GM19328 (cell line): ENCODE data around the gene LRRK1.

ENCODE experiments used
- ATAC-seq: cut with Tn5 transposase; IDR thresholded peaks from one replicate; pipeline ENCODE4 v1.9.1; 2021; ENCODE audit warnings: mild to moderate bottlenecking, moderate library complexity; ENCODE audit not compliant: unreplicated experiment

The LRRK1 gene

DNA sequence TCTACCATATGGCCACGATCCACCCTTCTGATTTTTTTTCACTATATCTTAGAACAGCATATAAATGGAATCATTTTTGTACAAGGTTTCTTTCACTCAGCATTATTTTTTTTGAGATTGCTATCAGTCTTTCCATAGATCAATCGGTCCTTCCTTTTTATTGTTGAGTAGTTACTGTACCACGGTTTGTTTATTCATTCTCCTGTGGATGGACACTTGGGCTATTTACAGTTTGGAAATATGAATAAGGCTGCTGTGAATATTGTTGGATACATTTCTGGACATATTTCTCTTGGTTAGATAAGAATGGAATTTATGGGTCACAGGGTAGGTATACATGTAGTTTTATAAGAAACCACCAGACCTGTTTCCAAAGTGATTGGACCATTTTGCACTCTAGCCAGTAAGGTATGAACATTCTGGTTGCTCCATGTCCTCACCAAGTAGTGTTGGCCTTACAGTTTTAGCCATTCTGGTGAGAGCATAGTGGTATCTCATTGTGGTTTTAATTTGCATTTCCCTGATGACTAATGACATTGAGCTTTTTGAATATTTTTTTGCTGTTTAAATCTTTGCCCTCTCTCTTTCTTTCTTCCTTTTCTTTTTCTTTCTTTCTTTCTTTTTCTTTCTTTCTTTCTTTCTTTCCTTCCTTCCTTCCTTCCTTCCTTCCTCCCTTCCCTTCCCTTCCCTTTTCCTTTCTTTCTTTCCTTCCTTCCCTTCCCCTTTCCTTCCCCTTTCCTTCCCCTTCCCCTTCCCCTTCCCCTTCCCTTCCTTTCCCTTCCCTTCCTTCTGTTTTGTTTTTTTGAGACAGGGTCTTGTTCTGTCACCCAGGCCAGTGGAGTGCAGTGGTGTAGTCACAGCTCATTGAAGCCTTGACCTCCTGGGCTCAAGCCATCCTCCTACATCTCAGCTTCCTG lies 49.2 kb downstream of the LRRK1 start:
- ATAC-seq = peak; percentile 51

DNA sequence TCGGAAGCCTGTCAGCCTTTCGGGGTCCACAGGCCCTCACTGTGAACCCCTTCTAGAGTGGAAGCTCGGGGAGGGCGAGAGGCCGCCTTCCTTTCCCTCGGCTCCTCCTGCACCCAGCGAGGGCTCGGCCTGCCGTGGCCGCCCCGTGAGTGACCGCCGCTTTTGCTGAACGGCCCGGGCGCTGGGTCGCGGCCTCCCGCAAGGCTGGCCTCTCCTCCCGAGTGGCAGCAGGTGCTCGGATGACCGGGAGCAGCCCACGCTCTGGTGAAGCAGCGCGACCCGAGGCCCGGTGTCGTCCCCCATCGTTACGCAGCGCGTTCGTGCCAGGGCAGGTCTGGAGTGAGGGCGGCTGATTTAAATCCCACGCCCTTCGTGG lies 53.8 kb downstream of the LRRK1 start:
- no peak for ATAC-seq

DNA sequence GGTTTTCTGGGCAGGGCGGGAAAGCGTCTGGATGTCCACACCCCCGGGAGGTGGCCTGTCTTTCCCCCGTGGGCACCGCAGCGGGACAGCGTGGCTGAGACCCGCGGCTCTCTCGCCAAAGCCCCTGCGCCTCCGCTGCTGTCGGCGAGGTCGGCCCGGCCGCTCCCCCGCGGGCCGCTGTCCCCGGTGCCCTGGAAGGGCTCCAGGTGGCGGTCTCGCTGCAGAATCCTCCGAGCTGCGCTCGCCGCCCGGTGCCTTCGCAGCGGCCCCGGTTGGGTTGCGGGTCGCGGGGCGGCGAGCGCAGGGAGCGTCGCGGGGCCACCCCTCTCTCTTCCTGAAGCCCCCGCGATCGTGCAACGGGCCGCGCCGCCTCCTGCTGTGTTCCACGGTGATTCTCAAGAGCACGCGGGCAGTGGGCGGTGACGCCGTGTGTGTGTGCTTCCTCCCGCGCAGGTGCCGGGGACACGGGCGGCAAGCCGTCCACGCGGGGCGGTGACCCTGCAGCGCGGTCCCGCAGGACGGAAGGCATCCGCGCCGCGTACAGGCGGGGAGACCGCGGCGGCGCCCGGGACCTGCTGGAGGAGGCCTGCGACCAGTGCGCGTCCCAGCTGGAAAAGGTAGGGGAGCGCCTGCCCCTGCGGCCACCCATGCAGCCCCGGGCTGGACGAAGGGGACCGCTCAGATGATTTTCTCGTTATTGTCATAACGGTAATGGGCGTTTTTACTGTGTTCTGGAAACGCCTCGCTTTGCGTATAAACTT lies 54.4 kb downstream of the LRRK1 start:
- ATAC-seq = no peak

DNA sequence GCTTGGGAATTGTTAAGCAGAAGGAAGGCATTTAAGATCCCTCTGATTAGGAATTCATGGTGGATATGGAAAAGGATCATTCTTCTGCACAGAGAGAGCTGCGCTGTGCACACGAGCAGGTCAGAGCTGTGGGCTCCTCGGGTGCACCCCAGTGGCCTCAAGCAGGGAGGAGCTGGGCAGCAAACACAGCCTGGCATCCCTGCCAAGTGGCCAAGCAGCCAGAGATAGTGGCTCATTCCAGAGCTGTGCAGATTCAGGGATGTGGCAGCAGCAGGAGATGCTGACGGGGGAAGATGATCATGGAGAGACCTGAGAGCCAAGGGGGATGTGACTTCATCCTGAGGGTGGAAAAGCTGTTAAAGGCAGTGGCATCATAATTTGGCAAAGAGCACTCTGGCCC lies 55.9 kb downstream of the LRRK1 start:
- no peak for ATAC-seq

DNA sequence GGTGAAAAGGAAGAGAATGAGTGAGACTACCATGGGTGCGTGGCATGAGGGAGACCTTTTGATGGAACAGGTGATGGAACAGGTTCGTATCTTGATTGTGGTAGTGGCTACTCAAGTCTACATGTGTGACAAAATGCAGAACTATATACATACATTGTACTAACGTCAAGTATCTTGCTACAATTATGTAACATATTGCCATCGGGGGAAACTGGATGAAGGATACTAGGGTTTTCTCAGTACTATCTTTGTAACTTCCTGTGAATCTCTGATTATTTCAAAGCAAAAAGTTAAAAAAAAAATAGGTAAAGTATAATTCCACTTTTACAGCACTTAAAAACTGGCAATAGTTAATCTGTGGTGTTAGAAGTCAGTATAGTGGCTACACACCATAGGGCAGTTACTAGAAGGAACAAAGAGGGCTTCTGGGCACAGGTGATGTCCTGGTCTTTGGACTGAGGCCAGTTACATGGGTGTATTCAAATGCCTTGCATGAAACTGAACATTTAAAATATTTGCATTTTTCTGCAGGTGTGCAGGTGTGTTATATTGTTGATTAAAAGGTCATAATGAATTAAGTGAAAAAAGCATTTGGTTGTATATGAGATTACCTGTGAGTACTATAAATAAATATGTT lies 61.4 kb downstream of the LRRK1 start:
- no peak for ATAC-seq

DNA sequence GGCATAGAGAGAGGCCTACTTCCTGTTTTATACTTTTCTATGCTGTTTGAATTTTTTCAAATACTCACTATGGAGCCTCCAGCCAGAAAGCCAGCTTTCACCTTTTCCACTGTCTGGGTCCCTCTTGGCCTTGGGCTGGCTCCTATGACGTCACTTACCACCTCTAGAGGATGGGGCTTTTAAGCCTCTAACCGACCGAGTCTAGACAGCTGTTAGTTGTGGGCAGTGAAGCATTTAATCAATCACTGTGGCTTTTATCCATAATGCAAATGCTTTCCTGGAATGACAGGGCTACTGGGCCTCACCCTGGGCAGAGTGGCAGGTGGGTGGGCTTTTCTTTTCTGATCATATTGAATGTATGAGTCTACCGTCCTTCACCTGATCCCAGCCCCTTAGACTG lies 61.9 kb downstream of the LRRK1 start:
- no peak for ATAC-seq

DNA sequence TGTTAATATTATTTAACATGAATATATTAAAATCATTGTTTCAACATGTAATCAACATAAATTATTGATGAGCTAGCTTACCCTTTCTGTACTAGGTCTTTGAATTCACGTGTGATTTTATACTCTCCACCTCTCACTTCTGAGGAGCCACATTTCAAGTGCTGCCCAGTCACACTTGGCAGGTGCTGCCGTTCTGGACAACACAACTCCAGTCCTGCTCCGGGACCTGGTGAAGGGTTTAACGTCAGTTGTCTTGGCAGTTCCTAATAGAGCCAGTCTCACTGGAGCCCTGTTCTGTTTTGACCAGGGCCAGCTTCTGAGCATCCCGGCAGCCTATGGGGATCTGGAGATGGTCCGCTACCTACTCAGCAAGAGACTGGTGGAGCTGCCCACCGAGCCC lies 64.1 kb downstream of the LRRK1 start:
- no peak for ATAC-seq

DNA sequence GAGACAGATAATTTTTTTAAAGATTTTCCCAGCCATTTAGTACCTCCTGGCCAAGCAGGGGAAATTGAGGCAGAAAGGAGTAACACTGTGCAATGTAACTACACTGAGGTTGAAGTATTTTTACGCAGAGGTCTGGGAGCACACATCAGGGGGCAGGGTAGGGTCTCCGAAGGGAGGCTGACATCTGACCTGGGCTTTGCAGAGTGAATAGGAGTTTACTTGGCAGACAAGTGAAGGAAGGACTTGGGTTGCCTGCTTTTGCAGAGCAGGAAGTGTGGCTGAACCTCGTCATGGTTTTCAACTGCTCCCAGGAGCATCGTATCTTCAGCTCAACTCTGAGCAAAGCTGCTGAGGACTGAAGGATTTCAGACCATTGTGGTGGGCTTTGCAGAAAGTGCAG lies 66.2 kb downstream of the LRRK1 start:
- ATAC-seq = no peak

DNA sequence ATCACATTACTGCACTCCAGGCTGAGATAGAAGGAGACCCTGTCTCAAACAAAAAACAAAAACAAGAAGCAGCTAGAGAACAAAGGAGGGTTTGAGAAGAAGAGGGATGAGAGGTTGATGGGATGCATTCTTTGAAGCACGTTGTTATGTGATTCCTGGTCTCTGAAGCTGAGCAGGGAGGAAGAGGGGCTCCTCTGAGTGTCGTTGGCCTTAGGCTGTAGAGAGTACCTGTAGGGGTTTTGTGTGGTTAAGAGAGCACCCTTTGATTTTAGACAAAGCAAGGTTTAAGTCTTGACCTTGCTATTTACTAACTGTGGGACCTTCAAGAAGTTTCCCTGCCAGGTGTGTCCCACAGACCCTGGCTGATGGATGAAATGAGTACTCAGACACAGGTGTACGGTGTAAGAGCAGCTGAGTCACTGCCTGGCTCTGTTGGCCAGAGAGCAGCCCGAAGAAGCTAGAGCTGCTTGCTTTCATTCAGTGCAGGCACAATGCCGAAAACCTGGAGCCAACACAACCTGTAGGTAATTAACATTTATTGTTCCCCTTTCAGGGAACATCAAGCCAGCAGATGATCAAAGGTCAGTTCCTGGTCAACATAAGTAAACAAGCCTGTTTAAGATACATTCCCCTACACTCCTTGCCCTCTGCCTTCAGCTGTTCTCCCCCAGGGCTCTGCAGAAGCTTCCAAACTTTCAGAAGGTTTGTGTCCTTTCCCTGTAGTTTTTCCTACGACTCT lies 67.2 kb downstream of the LRRK1 start:
- no peak for ATAC-seq

DNA sequence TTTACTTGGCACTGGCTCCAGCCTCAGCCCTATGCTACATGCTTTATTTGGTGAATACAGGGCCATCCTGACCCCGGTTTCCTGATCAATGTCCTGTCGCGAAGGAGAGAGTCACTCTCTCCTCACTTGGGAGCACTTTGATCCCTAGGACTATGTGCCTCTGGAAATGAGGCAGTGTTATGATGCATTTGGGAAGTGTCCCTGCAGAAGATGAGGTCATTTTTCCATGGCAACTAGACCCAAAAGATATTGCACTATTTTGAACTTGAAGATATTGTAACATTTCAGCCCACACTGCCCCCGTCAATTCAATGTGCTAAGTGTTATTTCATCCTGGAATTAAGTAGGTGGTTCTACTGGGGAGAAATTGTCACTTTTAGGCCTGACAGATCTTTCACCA lies 68.0 kb downstream of the LRRK1 start:
- ATAC-seq = no peak

DNA sequence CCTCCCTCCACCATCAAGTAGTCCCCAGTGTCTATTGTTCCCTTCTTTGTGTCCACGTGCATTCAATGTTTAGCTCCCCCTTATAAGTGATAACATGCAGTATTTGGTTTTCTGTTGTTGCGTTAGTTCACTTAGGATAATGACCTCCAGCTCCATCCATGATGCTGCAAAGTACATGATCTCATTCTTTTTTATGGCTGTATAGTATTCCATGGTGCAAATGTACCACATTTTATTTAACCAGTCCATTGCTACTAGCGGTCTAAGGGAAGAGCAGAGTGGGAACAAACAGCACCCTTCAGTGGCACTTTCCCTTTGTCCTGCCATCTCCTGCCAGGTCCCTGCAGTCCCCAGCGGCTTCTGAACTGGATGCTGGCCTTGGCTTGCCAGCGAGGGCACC lies 69.1 kb downstream of the LRRK1 start:
- no peak for ATAC-seq

DNA sequence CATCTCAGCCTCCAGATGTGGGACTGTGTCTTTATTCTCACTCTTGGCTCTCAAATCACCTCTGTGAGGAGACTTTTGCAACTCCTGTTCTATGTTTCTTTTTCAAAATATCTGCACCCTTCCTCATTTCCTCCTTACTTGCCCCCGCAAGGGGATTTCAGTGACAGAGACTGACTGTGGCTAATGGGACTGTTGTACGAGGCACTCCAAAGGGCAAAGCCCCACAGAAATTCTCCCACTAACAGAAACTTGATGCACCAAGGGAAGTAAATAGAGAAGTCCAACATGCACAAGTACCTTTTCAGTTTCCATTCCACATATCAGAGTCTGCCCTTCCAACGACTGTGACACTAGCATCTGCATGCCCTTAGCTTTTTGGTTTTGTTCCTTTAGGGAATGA lies 69.7 kb downstream of the LRRK1 start:
- no peak for ATAC-seq

DNA sequence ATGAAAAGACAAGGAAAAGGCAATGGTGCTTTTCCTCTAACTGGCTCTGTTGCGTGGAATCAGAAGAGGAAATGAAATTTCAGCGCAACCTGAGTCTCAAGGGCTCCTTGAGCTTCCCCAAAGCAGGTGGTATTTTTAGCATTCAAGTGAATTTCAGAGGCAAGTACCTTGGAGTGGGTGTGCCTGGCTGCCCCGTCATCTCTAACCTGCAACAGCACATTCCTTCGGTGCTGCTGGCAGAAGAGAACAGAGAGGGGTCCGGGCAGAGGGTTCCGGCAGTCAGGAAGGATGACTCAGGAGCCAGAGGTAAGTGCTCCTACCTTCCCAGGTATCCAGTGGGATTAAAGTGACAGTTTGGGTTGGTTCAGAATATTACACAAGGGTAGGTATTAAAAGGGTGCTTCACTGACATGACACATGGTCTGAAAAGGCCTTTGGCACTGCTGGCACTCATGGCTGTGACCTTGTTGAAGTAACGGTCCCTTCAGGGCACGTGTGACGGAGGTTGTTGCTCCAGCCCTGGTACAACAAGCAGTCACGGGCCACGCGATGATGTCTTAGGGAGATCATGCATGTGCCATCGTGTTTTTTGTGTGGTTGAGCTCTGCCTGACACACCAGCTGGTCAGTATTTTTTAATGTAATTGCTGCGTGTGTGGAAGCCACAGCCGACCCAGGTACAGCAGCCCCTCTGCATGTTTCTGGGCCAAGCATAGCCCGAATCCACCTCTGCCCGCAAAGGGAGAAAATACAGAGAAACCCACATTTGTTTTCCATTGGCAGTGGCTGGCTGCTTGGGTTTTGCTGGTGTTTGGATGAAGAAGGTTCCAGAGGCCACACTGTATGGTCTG lies 75.7 kb downstream of the LRRK1 start:
- no peak for ATAC-seq

DNA sequence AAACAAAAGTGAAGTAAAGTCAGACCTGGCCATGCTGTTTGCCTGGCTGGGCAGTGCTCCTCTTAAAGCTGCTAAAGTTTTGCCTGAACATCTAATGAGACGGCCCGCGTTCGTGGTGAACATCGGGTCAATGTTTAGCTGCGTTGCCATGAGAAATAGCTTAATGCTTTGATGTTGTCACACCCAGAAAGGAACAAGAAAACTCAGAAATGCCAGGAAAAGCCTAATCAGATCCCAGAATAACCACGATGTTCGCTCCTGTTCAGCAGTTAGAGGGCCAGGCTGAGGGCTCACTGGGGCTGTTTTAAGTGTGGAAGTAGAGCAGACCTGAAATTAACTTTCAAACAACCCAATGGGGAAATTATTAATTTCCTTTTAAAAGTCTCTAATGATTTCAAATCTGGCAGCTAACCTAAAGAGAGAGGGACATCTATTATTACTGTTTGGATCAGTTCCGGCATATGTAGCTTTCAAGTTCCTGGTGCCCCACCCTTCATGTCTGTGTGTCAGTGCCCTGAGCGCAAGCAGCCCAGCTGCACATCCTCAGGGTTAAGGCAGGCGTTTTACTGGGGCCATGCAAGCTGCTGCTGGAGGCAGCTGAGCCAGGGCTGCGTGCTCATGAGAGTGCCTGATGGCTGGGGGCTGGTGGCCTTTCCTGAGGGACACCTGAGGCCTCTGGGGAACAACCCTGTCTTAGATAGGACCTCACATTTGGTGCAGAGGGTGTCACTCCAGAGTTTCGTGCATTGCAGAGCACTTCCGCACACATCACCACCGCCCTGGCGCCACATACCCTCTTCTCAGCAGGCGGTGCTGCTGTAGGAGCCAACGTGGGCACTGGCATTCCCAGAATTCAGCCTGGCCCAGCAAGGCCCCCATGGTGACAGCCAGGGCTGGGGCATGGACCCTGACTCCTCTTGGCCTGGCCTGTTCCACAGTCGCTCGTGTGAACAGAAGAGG lies 76.6 kb downstream of the LRRK1 start:
- no peak for ATAC-seq

DNA sequence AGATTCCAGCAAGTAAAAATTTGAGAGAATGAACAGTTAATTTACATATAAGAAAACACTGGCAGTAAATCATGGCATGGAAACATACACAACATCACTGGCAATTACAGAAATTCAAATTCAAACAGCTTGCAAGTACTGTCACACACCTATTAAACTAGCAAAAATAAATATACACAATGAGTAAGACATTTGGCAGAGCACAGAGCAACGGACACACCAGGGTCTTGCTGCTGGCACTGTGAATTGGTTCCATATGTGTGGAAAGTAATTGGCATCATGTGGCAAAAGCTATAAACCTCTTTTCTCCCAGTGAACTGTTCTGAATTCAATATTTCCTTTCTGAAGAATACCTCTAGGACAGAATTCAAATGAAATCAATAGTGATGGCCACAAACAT lies 78.3 kb downstream of the LRRK1 start:
- ATAC-seq = no peak

DNA sequence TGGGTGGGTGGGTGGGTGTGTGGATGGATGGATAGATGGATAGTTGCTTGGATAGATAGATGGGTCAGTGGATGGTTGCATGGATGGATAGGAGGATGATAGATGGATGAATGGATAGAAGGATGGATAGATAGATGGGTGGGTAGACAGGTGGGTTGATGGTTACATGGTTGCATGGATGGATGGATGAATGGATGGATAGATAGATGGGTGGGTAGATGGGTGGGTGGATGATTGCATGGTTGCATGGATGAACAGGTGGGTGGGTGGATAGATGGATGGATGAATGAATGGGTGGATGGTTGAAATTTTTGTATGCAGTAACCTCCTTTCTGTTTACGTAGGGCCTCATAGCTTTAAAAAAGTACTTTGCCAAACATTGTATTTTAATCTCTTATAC lies 79.5 kb downstream of the LRRK1 start:
- ATAC-seq = no peak

DNA sequence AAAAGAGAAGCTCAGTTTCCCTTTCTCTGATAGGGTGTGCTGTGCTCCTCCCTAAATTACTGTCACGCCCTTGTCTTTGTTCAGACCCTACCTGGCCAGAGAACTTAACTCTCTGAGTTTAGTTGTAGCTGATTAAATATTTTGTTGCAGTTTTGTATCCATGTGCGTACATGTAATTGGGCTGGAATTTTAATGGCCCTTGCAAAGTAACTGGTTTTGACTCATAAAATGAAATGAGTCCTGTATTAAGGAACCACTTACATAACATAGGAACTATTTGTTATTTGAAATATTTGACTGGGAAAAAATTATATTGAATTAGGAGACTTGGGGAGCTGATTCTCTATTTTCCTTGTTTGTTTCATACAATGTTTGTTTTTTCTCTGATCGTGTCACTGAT lies 80.2 kb downstream of the LRRK1 start:
- ATAC-seq = no peak

DNA sequence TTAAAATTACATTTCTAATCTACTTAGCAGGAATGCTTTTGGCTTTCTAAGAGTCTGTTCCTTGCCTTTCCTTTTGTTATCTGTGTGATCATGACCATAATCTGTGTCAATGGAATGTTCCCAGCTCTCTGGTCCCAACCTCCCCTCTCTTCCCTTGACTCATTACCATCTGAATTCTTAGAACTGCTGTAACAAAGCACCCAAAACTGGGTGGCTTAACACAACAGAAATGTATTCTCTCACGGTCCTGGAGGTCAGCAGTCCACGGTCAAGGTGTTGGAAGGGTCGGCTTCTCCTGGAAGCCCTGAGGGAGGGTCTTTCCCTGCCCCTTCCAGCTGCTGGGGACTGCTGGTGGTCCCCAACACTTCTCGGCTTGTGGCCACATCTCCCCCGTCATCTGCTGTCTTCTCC lies 81.1 kb downstream of the LRRK1 start:
- no peak for ATAC-seq

DNA sequence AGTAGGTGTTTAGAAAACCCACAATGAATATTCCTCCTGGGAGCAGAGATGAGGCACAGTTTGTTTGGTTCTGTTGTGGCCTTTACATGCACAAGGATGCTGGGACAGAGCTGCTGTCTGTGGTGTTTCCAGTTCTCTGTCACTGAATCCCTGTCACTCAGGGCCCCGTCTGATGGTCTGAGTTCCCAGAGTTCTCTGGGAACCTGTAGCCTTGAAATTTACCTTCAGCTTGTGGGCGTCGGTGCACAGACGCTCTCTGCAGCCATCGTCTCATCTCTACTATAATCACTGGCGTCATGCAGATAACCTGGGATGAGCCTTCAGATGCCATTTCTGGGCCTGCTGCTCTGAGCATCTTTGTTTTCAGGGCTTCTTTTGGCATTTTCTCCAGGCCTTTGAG lies 81.9 kb downstream of the LRRK1 start:
- ATAC-seq = no peak
